GM23248 (cell line): Measurements from ENCODE around the gene CD96. TPM values are rescaled to one million over a fixed set of nuclear protein-coding genes. Genes with fewer than 3 reads are reported as not detected.

Experiments used
- DNase-seq: peaks from one replicate; pipeline ENCODE4 v3.0.0-alpha.2; 2015
- H2AFZ ChIP-seq: fragments of 200-600 bp; sonication (generic); 2 replicates; pipeline ENCODE4 v1.6.1; 2016; ENCODE audit warnings: antibody characterized with exemption
- H3F3A ChIP-seq: fragments of 200-600 bp; sonication (generic); 2 replicates; pipeline ENCODE4 v1.6.1; 2016; ENCODE audit warnings: mild to moderate bottlenecking, antibody characterized with exemption, mixed run types; ENCODE audit not compliant: insufficient read depth
- H3K27ac ChIP-seq: fragments of 200-600 bp; sonication (generic); 2 replicates; pipeline ENCODE4 v1.5.1; 2016; ENCODE audit warnings: mild to moderate bottlenecking
- H3K27me3 ChIP-seq: fragments of 200-600 bp; sonication (generic); replicated peaks from 2 replicates; pipeline ENCODE4 v1.6.1; 2016; ENCODE audit warnings: mild to moderate bottlenecking; ENCODE audit not compliant: insufficient read depth
- H3K36me3 ChIP-seq: fragments of 200-600 bp; sonication (generic); 2 replicates; pipeline ENCODE4 v1.6.1; 2016; ENCODE audit warnings: low read depth, mild to moderate bottlenecking
- H3K4me1 ChIP-seq: fragments of 200-600 bp; sonication (generic); 2 replicates; pipeline ENCODE4 v1.6.1; 2016; ENCODE audit warnings: mild to moderate bottlenecking; ENCODE audit not compliant: insufficient read depth
- H3K4me2 ChIP-seq: fragments of 200-600 bp; sonication (generic); one replicate; pipeline ENCODE4 v1.6.1; 2016; ENCODE audit warnings: mild to moderate bottlenecking; ENCODE audit not compliant: unreplicated experiment
- H3K4me3 ChIP-seq: fragments of 200-600 bp; sonication (generic); 2 replicates; pipeline ENCODE4 v1.5.1; 2016; ENCODE audit warnings: mild to moderate bottlenecking
- H3K79me2 ChIP-seq: fragments of 200-600 bp; sonication (generic); 2 replicates; pipeline ENCODE4 v1.6.1; 2016; ENCODE audit warnings: mild to moderate bottlenecking; ENCODE audit not compliant: insufficient read depth
- H3K9ac ChIP-seq: fragments of 200-600 bp; sonication (generic); 2 replicates; pipeline ENCODE4 v1.6.1; 2016; ENCODE audit warnings: mild to moderate bottlenecking
- H3K9me2 ChIP-seq: fragments of 200-600 bp; sonication (generic); 2 replicates; pipeline ENCODE4 v1.6.1; 2016; ENCODE audit warnings: mixed run types, mild to moderate bottlenecking, moderate library complexity; ENCODE audit not compliant: insufficient read depth
- H3K9me3 ChIP-seq: fragments of 200-600 bp; sonication (generic); one replicate; pipeline ENCODE4 v1.6.1; 2017; ENCODE audit warnings: low read depth
- H4K20me1 ChIP-seq: fragments of 200-600 bp; sonication (generic); 2 replicates; pipeline ENCODE4 v1.6.0; 2016; ENCODE audit not compliant: insufficient read depth
- EZH2 ChIP-seq: fragments of 200-600 bp; sonication (generic); IDR thresholded peaks from 2 replicates; pipeline ENCODE4 v1.6.1; 2018; ENCODE audit warnings: antibody characterized with exemption, mild to moderate bottlenecking; ENCODE audit not compliant: insufficient read depth, poor library complexity, severe bottlenecking
- EZH2phosphoT487 ChIP-seq: fragments of 200-600 bp; sonication (generic); IDR thresholded peaks from 2 replicates; pipeline ENCODE4 v1.6.1; 2018; ENCODE audit warnings: antibody characterized with exemption, moderate library complexity, mild to moderate bottlenecking, low read depth; ENCODE audit not compliant: insufficient read depth
- WGBS, 2 experiments: methylation state at CpG; one replicate each; pipeline ENCODE4 v1.1.6; 2015 to 2017; ENCODE audit warnings: low lambda C conversion rate in 2 of 2, low coverage in 1 of 2; ENCODE audit errors: missing lambda C conversion rate in 2 of 2; 5-methylcytosine and 5-hydroxymethylcytosine counted together
- in situ Hi-C: fragments of 300-500 bp; cut with MboI; formaldehyde crosslinking; loops from 2 replicates; pipeline ENCODE4 v1.15.0; 2020
- polyA plus RNA-seq: library from polyadenylated mRNA; unstranded; fragments of >200 nt; fragmentation: Nextera tagmentation; extraction: Ambion mirVana; gene quantifications from 2 replicates; pipeline ENCODE4 v1.2.1, GENCODE V29; 2016
- total RNA-seq: library from RNA; depleted of rRNA; stranded (reverse); fragments of >200 nt; shearing (Covaris generic); gene quantifications from 2 replicates; pipeline ENCODE4 v1.2.3, GENCODE V29; 2014; rRNA removed

Gene CD96, protein sequence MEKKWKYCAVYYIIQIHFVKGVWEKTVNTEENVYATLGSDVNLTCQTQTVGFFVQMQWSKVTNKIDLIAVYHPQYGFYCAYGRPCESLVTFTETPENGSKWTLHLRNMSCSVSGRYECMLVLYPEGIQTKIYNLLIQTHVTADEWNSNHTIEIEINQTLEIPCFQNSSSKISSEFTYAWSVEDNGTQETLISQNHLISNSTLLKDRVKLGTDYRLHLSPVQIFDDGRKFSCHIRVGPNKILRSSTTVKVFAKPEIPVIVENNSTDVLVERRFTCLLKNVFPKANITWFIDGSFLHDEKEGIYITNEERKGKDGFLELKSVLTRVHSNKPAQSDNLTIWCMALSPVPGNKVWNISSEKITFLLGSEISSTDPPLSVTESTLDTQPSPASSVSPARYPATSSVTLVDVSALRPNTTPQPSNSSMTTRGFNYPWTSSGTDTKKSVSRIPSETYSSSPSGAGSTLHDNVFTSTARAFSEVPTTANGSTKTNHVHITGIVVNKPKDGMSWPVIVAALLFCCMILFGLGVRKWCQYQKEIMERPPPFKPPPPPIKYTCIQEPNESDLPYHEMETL
- total RNA-seq (not detected in 2 replicates), polyA plus RNA-seq (not detected in 2 replicates)

DNA sequence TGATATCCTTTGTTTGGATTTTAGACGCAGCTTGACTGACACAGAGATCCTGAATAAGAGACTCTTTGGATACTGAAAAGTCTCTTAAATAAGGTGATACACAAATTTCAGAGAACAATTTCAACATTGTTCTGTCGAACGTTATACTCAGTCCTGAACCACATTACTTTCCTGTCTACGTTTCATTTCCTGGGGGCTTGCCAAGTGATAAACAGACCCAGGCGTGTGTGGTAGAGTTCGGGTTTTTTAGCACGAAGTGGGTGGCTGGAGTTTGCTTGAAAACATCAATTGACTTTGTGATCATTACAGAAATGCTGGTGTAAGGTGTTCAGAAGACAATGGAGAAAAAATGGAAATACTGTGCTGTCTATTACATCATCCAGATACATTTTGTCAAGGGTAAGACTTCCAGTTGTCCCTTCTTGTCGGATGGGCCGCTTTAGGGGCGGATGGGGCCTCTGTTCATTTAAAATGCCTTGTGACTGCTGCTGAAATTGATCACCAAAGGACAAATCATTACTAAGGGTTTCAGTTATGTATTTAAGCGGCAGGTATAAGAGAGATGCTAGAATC lies at the start of gene CD96:
TSS of gene CD96 (plus strand) at position 287 of the 573 bp plus-strand sequence. CDS start at position 339, 52 bp downstream.
- no peaks in the 10 kb centered on the region for H3K27me3 ChIP-seq
- no peaks in the 10 kb centered on the region for H3K36me3 ChIP-seq
- H2AFZ ChIP-seq: peak within 1 kb of the TSS; percentile 41; the same call in 1 of the 2 replicates
- H3K4me1 ChIP-seq: peaks cover 26% of the 10 kb centered on the region
- H3F3A ChIP-seq: no peaks in the 10 kb centered on the region; the same call in 1 of the 2 replicates
- H4K20me1 ChIP-seq: no peaks in the 10 kb centered on the region
- no peak within 1 kb of the TSS for H3K9ac ChIP-seq
- H3K9me2 ChIP-seq: no peaks in the 10 kb centered on the region
- no peak within 1 kb of the TSS for H3K4me2 ChIP-seq
- no peaks in the 10 kb centered on the region for H3K79me2 ChIP-seq
- no peak for TF ChIP-seq EZH2phosphoT487
- no peak for TF ChIP-seq EZH2
- in situ Hi-C loops: loop anchor here (25.0 kb wide), 1 partner anchor 455 kb away; no protein-coding TSS in a partner anchor
- H3K27ac ChIP-seq: no peak within 1 kb of the TSS
- no peaks in the 10 kb centered on the region for H3K9me3 ChIP-seq
- DNase-seq: peak; percentile 13
- no peak within 1 kb of the TSS for H3K4me3 ChIP-seq
- 47 to 51% methylated on average over 11 of the region's 11 CpGs for WGBS, 2 experiments

DNA sequence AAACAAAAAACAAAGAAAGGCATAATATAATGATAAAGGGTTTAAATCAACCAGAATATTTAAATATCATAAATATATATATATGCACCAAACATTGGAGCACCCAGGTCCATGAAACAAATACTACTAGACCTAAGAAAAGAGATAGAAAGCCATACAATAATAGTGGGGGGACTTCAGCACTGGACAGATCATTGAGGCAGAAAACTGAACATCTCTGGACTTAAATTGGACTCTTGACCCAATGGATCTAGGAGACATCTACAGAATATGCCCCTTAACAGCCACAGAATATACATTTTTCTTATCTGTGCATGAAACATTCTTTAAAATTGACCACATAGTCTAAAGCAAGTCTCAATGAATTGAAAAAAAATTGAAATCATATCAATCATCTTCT lies 48.7 kb upstream of the CD96 start:
- H3K27ac ChIP-seq: no peak overlapping the region
- H3K27me3 ChIP-seq: no peaks in the 10 kb centered on the region
- H3K9me3 ChIP-seq: no peaks in the 10 kb centered on the region
- H3K9me2 ChIP-seq: no peaks in the 10 kb centered on the region
- no peaks in the 10 kb centered on the region for H3K4me1 ChIP-seq
- H3K4me2 ChIP-seq: no peak overlapping the region
- in situ Hi-C loops: no loop called here
- H3K36me3 ChIP-seq: no peaks in the 10 kb centered on the region
- H4K20me1 ChIP-seq: no peaks in the 10 kb centered on the region
- no peak overlapping the region for H3K4me3 ChIP-seq
- no peaks in the 10 kb centered on the region for H3K79me2 ChIP-seq
- H2AFZ ChIP-seq: no peak overlapping the region
- no peak for DNase-seq
- no peaks in the 10 kb centered on the region for H3F3A ChIP-seq
- TF ChIP-seq EZH2phosphoT487 (no peak), EZH2 (no peak)
- H3K9ac ChIP-seq: no peak overlapping the region

GRCh38 chr3:111496894-111497559 lies 45.0 kb upstream of the CD96 start:
- Histone ChIP-seq H3K79me2 (no peaks in the 10 kb centered on the region), H3K27me3 (no peaks in the 10 kb centered on the region), H3K36me3 (no peaks in the 10 kb centered on the region), H3K9ac (no peak overlapping the region), H4K20me1 (no peaks in the 10 kb centered on the region), H3K4me2 (no peak overlapping the region), H2AFZ (peak overlapping the region; percentile 34; the same call in 1 of the 2 replicates), H3K4me3 (no peak overlapping the region), H3F3A (no peaks in the 10 kb centered on the region), H3K9me2 (no peaks in the 10 kb centered on the region), H3K9me3 (no peaks in the 10 kb centered on the region), H3K4me1 (no peaks in the 10 kb centered on the region), H3K27ac (no peak overlapping the region)
- in situ Hi-C loops: no loop called here
- 52 to 56% methylated on average over 13 to 14 of the region's 14 CpGs for WGBS, 2 experiments
- DNase-seq: no peak
- TF ChIP-seq EZH2phosphoT487 (no peak), EZH2 (no peak)

- WGBS, 2 experiments: 36 to 51% methylated on average over 3 of the region's 3 CpGs
- no peaks in the 10 kb centered on the region for H3K4me1 ChIP-seq
- in situ Hi-C loops: no loop called here
Observed at GRCh38 chr3:111498022-111498421, 44.0 kb upstream of the CD96 start.

More at GRCh38 chr3:111498022-111498421, 44.0 kb upstream of the CD96 start:
- H3K79me2 ChIP-seq: no peaks in the 10 kb centered on the region
- no peak for TF ChIP-seq EZH2phosphoT487
- no peak for TF ChIP-seq EZH2
- H3K9me3 ChIP-seq: no peaks in the 10 kb centered on the region
- H3K36me3 ChIP-seq: no peaks in the 10 kb centered on the region
- H3K27me3 ChIP-seq: no peaks in the 10 kb centered on the region
- DNase-seq: no peak
- no peak overlapping the region for H3K27ac ChIP-seq
- H3K4me3 ChIP-seq: no peak overlapping the region
- H4K20me1 ChIP-seq: no peaks in the 10 kb centered on the region
- H3K9ac ChIP-seq: no peak overlapping the region
- no peaks in the 10 kb centered on the region for H3K9me2 ChIP-seq
- no peak overlapping the region for H2AFZ ChIP-seq
- no peaks in the 10 kb centered on the region for H3F3A ChIP-seq
- H3K4me2 ChIP-seq: no peak overlapping the region
